OCI-LY7 (cell line): ENCODE results near the gene KHK. TPM values are rescaled to one million over a fixed set of nuclear protein-coding genes. Genes with fewer than 3 reads are reported as not detected.

Experiments
- BruUV-seq: library from RNA; stranded (reverse); fragments of 400-500 nt; replicated peaks from 2 replicates; lab custom pipeline; 2021; lab: Mats Ljungman, UMichigan
- CTCF ChIA-PET: fragments of 300-600 bp; sonication (Branson Sonifier 250); formaldehyde crosslinking; loops from one replicate; lab custom pipeline; 2022; ENCODE audit warnings: antibody characterized with exemption; ENCODE audit not compliant: unreplicated experiment; lab: Charles Lee
- POLR2A ChIA-PET: fragments of 300-600 bp; sonication (Branson Sonifier 250); formaldehyde crosslinking; loops from one replicate; lab custom pipeline; 2022; ENCODE audit warnings: antibody characterized with exemption; lab: Charles Lee
- DNase-seq: peaks from one replicate; pipeline ENCODE4 v3.0.0-alpha.2; 2015; ENCODE audit warnings: low spot score
- H2AFZ ChIP-seq: fragments of 200-600 bp; sonication (generic), shearing (Covaris generic); 2 replicates; pipeline ENCODE4 v1.6.1; 2014; ENCODE audit warnings: mild to moderate bottlenecking, antibody characterized with exemption, low read length, moderate library complexity
- H3K27ac ChIP-seq: fragments of 200-600 bp; sonication (generic); 2 replicates; pipeline ENCODE4 v1.5.1; 2014; ENCODE audit warnings: mixed run types, low read depth, mild to moderate bottlenecking, moderate library complexity, low read length, inconsistent platforms; ENCODE audit not compliant: poor library complexity, severe bottlenecking
- H3K36me3 ChIP-seq: fragments of 200-600 bp; sonication (generic); 2 replicates; pipeline ENCODE4 v1.6.1; 2014; ENCODE audit warnings: mild to moderate bottlenecking, antibody characterized with exemption, low read length, moderate library complexity, mixed read lengths; ENCODE audit not compliant: insufficient read depth
- H3K4me1 ChIP-seq: fragments of 200-600 bp; sonication (generic); 2 replicates; pipeline ENCODE4 v1.5.1; 2014; ENCODE audit warnings: mild to moderate bottlenecking, low read length; ENCODE audit not compliant: insufficient read depth, poor library complexity, severe bottlenecking
- H3K4me2 ChIP-seq: fragments of 200-600 bp; sonication (generic); 2 replicates; pipeline ENCODE4 v1.6.1; 2014; ENCODE audit warnings: mild to moderate bottlenecking, low read length
- H3K4me3 ChIP-seq: fragments of 200-600 bp; sonication (generic); 2 replicates; pipeline ENCODE4 v1.5.1; 2014; ENCODE audit warnings: mild to moderate bottlenecking, low read depth, low read length; ENCODE audit not compliant: poor library complexity, severe bottlenecking
- H3K79me2 ChIP-seq: fragments of 200-600 bp; sonication (generic); 2 replicates; pipeline ENCODE4 v1.6.1; 2016; ENCODE audit warnings: low read depth, mild to moderate bottlenecking, low read length, moderate library complexity, mixed read lengths; ENCODE audit not compliant: insufficient read depth
- H3K9me2 ChIP-seq: fragments of 200-600 bp; sonication (generic); 2 replicates; pipeline ENCODE4 v1.6.1; 2016; ENCODE audit warnings: mild to moderate bottlenecking, low read length, mixed read lengths; ENCODE audit not compliant: insufficient read depth
- H3K9me3 ChIP-seq: fragments of 200-600 bp; sonication (generic); 2 replicates; pipeline ENCODE4 v1.6.1; 2014; ENCODE audit warnings: mild to moderate bottlenecking, mixed run types, low read length, mixed read lengths
- H4K20me1 ChIP-seq: fragments of 200-600 bp; sonication (generic); 2 replicates; pipeline ENCODE4 v1.6.1; 2014; ENCODE audit warnings: mild to moderate bottlenecking, antibody characterized with exemption, low read length, moderate library complexity, mixed read lengths; ENCODE audit not compliant: insufficient read depth
- EZH2phosphoT487 ChIP-seq: fragments of 200-600 bp; sonication (generic); IDR thresholded peaks from 2 replicates; pipeline ENCODE4 v1.6.1; 2018; ENCODE audit warnings: low read depth, borderline replicate concordance, mild to moderate bottlenecking, mixed run types, antibody characterized with exemption, low read length, moderate library complexity, mixed read lengths
- intact Hi-C: fragments of 100-400 bp; cut with micrococcal nuclease; formaldehyde crosslinking; loops from one replicate; pipeline ENCODE4 v1.10.0; 2022; ENCODE audit not compliant: unreplicated experiment
- total RNA-seq, 2 experiments: library from RNA; depleted of rRNA in 1 of 2; stranded (reverse); fragments of >200 nt in 1 of 2; shearing (Covaris generic) in 1 of 2; gene quantifications; 2 replicates each; pipeline ENCODE4 v1.2.3, GENCODE V29; 2014 to 2022
- TF ChIP-seq, protein P1 (sequence below): fragments of 200-600 bp; sonication (generic); conservative IDR thresholded peaks from 2 replicates; pipeline ENCODE4 v1.5.1; 2014; ENCODE audit warnings: mild to moderate bottlenecking, antibody characterized with exemption, low read length, moderate library complexity, mixed read lengths

The KHK gene
- total RNA-seq, 2 experiments from 2014 or later: 9.7 to 17.9 TPM

DNA sequence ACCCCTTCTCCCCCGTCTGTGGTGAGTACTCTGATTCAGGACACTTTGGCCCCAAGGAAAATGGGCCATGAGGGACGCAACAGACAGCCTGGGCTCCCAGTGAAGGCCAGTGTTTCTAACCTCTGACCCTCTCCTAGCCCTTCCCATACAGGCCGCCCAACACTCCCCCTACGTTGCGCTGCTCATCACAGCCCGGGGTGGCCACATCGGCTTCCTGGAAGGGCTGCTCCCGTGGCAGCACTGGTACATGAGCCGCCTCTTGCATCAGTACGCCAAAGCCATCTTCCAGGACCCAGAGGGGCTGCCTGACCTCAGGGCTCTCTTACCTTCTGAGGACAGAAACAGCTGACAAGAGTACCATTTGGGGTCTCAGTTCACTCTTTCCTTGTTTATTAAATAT is 43.8 kb downstream of the KHK start:
- DNase-seq: no peak
- Histone ChIP-seq H3K79me2 (peaks cover 20% of the 10 kb centered on the region), H3K9me3 (no peaks in the 10 kb centered on the region), H2AFZ (no peak overlapping the region), H4K20me1 (peaks cover 5% of the 10 kb centered on the region; the same call in 1 of the 2 replicates), H3K4me1 (peaks cover 19% of the 10 kb centered on the region), H3K9me2 (no peaks in the 10 kb centered on the region), H3K36me3 (peaks cover 56% of the 10 kb centered on the region), H3K4me2 (no peak overlapping the region), H3K4me3 (no peak overlapping the region), H3K27ac (no peak overlapping the region)
- no peak for TF ChIP-seq EZH2phosphoT487
- TF ChIP-seq, protein P1, sequence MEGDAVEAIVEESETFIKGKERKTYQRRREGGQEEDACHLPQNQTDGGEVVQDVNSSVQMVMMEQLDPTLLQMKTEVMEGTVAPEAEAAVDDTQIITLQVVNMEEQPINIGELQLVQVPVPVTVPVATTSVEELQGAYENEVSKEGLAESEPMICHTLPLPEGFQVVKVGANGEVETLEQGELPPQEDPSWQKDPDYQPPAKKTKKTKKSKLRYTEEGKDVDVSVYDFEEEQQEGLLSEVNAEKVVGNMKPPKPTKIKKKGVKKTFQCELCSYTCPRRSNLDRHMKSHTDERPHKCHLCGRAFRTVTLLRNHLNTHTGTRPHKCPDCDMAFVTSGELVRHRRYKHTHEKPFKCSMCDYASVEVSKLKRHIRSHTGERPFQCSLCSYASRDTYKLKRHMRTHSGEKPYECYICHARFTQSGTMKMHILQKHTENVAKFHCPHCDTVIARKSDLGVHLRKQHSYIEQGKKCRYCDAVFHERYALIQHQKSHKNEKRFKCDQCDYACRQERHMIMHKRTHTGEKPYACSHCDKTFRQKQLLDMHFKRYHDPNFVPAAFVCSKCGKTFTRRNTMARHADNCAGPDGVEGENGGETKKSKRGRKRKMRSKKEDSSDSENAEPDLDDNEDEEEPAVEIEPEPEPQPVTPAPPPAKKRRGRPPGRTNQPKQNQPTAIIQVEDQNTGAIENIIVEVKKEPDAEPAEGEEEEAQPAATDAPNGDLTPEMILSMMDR: no peak
- ChIA-PET CTCF (no interaction called here), POLR2A (no interaction called here)
- intact Hi-C loops: loop anchor here (5.0 kb wide), 1 partner anchor 82 kb away; the partner anchor contains the start of genes ATRAID and SLC5A6
- BruUV-seq: no TSS peak

- intact Hi-C loops: loop anchor here (5.0 kb wide), 1 partner anchor 81 kb away; the partner anchor contains the start of genes ATRAID and SLC5A6
- TF ChIP-seq, protein P1: no peak
- TF ChIP-seq EZH2phosphoT487: no peak
- Histone ChIP-seq H4K20me1 (peaks cover 5% of the 10 kb centered on the region; the same call in 1 of the 2 replicates), H2AFZ (no peak overlapping the region), H3K9me3 (no peaks in the 10 kb centered on the region), H3K9me2 (no peaks in the 10 kb centered on the region), H3K4me3 (no peak overlapping the region), H3K79me2 (peaks cover 20% of the 10 kb centered on the region), H3K36me3 (peaks cover 56% of the 10 kb centered on the region), H3K4me2 (no peak overlapping the region), H3K27ac (no peak overlapping the region), H3K4me1 (peaks cover 20% of the 10 kb centered on the region)
- DNase-seq: no peak
- CTCF ChIA-PET: interaction anchor here (0.5 kb wide), 1 partner anchor 45 kb away, joined by 3 read pairs; the partner anchor contains the start of gene KHK
- POLR2A ChIA-PET: interaction anchor here (1.0 kb wide), 2 partner anchors 10 to 23 kb away, joined by 3 to 5 read pairs; no protein-coding TSS in a partner anchor
- no TSS peak for BruUV-seq
Observed at GRCh38 chr2:27131429-27131828, 44.9 kb downstream of the KHK start.
